Esophagus squamous epithelium (tissue), 4 donors: ENCODE measurements around the gene C2orf80.

Experiments
- CTCF ChIP-seq, 6 experiments: fragments of 450-650 bp in 4 of 6; fragments of 200-600 bp in 2 of 6; sonication (generic) in 2 of 6; IDR thresholded peaks; one replicate each; pipeline ENCODE4 v1.5.1; 2016 to 2019; ENCODE audit warnings: antibody characterized with exemption in 6 of 6, mild to moderate bottlenecking in 4 of 6, moderate library complexity in 4 of 6
- POLR2A ChIP-seq, 4 donors: fragments of 450-650 bp; IDR thresholded peaks; one replicate each; pipeline ENCODE4 v1.6.1; 2017; ENCODE audit warnings: antibody characterized with exemption in 4 of 4, mild to moderate bottlenecking in 4 of 4, moderate library complexity in 3 of 4

DNA sequence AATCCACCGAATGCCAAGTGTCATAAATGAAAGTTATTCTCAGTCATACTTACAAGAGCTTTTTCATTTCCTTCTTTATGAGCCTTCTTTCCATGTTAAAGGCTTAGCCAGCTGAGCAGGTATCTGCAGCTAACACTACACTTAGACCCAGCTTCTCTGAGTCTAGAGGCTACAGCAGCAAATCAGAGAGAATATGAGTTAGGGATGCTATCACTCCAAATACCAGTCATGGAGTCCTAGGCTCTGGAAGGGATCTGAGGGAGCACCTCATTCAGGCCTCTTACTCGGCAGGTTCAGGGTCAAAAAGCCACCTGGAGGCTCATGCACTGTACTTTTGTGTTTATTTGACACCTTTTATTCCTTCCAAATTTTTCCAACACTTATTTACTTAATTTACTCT is 2.9 kb downstream of the C2orf80 start:
- TF ChIP-seq CTCF (IDR thresholded peaks at IDR 0.05) (no peak), POLR2A (IDR thresholded peaks at IDR 0.05) (no peak)
